Gastroesophageal sphincter (tissue), 3 donors: ENCODE data around the gene HNF4A.

Experiments used
- CTCF ChIP-seq, 4 experiments: fragments of 200-600 bp in 2 of 4; fragments of 450-650 bp in 2 of 4; sonication (generic) in 1 of 4; IDR thresholded peaks; one replicate each; pipeline ENCODE4 v1.5.1; 2017 to 2019; ENCODE audit warnings: antibody characterized with exemption in 4 of 4, mild to moderate bottlenecking in 2 of 4, moderate library complexity in 2 of 4
- POLR2AphosphoS5 ChIP-seq: sonication (generic); formaldehyde crosslinking; IDR thresholded peaks from one replicate; pipeline ENCODE4 v1.6.1; 2017; ENCODE audit warnings: antibody characterized with exemption

GRCh38 chr20:44356353-44356723 is 839 bp downstream of the HNF4A start:
- no peak for TF ChIP-seq POLR2AphosphoS5
- no peak for TF ChIP-seq CTCF (IDR thresholded peaks at IDR 0.05)
